HepG2 (cell line): ENCODE data around the gene FIBP. TPM values are rescaled to one million over a fixed set of nuclear protein-coding genes. Genes with fewer than 3 reads are reported as not detected.

Experiments
- BHLHE40 ChIP-seq: IDR thresholded peaks from 2 replicates; pipeline ENCODE4 v1.6.1; 2011; ENCODE audit warnings: low read length, improper control_type of control experiment
- BORCS8-MEF2B ChIP-seq: sonication (generic); formaldehyde crosslinking; IDR thresholded peaks from 2 replicates; pipeline ENCODE4 v1.8.0; 2022; ENCODE audit warnings: mild to moderate bottlenecking, missing genetic modification reagents
- IRF2 ChIP-seq: IDR thresholded peaks from 2 replicates; pipeline ENCODE4 v1.6.1; 2018; ENCODE audit warnings: missing genetic modification reagents, missing compliant biosample characterization
- ISL2 ChIP-seq: sonication (generic); formaldehyde crosslinking; IDR thresholded peaks from 2 replicates; pipeline ENCODE4 v1.5.0; 2020; ENCODE audit warnings: missing genetic modification reagents
- KAT8 ChIP-seq: IDR thresholded peaks from 2 replicates; pipeline ENCODE4 v1.6.1; 2016; ENCODE audit warnings: missing genetic modification reagents, missing compliant biosample characterization
- KDM3A ChIP-seq: IDR thresholded peaks from 2 replicates; pipeline ENCODE4 v1.6.1; 2018; ENCODE audit warnings: low read depth, missing compliant biosample characterization
- MAZ ChIP-seq, 2 experiments: sonication (generic) in 1 of 2; formaldehyde crosslinking in 1 of 2; IDR thresholded peaks; 2 replicates each; pipeline versions ENCODE4 v1.5.0 to v1.6.1; 2012 to 2020; ENCODE audit warnings: low read depth in 2 of 2, mild to moderate bottlenecking in 2 of 2, borderline replicate concordance in 1 of 2, improper control_type of control experiment in 1 of 2, low read length in 1 of 2, missing genetic modification reagents in 1 of 2, moderate library complexity in 1 of 2
- MED1 ChIP-seq: sonication (generic); formaldehyde crosslinking; IDR thresholded peaks from 2 replicates; pipeline ENCODE4 v1.4.0; 2020; ENCODE audit warnings: missing genetic modification reagents
- NFKB2 ChIP-seq: sonication (generic); formaldehyde crosslinking; IDR thresholded peaks from 2 replicates; pipeline ENCODE4 v1.4.0; 2020; ENCODE audit warnings: missing genetic modification reagents, borderline replicate concordance
- RBM39 ChIP-seq: fragments of 200-400 bp; formaldehyde crosslinking; IDR thresholded peaks from one replicate; pipeline ENCODE4 v1.6.1; 2018; ENCODE audit warnings: antibody characterized with exemption, mild to moderate bottlenecking, low read depth, low read length; ENCODE audit not compliant: poor library complexity, severe bottlenecking
- RFX1 ChIP-seq: fragments of 450-650 bp; IDR thresholded peaks from 2 replicates; pipeline ENCODE4 v1.6.1; 2017
- RFXAP ChIP-seq: sonication (generic); formaldehyde crosslinking; IDR thresholded peaks from 2 replicates; pipeline ENCODE4 v1.4.0; 2020; ENCODE audit warnings: missing genetic modification reagents, borderline replicate concordance
- SALL1 ChIP-seq: sonication (generic); formaldehyde crosslinking; IDR thresholded peaks from 2 replicates; pipeline ENCODE4 v1.8.0; 2022; ENCODE audit warnings: mild to moderate bottlenecking, missing genetic modification reagents
- SALL2 ChIP-seq: sonication (generic); formaldehyde crosslinking; IDR thresholded peaks from 2 replicates; pipeline ENCODE4 v1.8.1; 2023; ENCODE audit warnings: mild to moderate bottlenecking, missing genetic modification reagents, inconsistent platforms
- SMAD1 ChIP-seq: sonication (generic); formaldehyde crosslinking; IDR thresholded peaks from 2 replicates; pipeline ENCODE4 v1.4.0; 2020; ENCODE audit warnings: missing genetic modification reagents, low read depth, mild to moderate bottlenecking, borderline replicate concordance
- SMARCC2 ChIP-seq: fragments of 450-650 bp; IDR thresholded peaks from 2 replicates; pipeline ENCODE4 v1.6.1; 2017; ENCODE audit warnings: antibody characterized with exemption, mild to moderate bottlenecking
- SP1 ChIP-seq, 2 experiments: fragments of 450-650 bp in 1 of 2; sonication (generic) in 1 of 2; formaldehyde crosslinking in 1 of 2; IDR thresholded peaks; 2 replicates each; pipeline versions ENCODE4 v1.4.0 to v1.6.1; 2016 to 2020; ENCODE audit warnings: missing genetic modification reagents in 1 of 2
- TBX2 ChIP-seq: sonication (generic); formaldehyde crosslinking; IDR thresholded peaks from 2 replicates; pipeline ENCODE4 v1.5.0; 2020; ENCODE audit warnings: missing genetic modification reagents, mild to moderate bottlenecking, borderline replicate concordance
- TFDP1 ChIP-seq: IDR thresholded peaks from 2 replicates; pipeline ENCODE4 v1.6.1; 2016; ENCODE audit warnings: missing compliant biosample characterization, missing genetic modification reagents, borderline replicate concordance
- U2AF1 ChIP-seq: fragments of 200-400 bp; formaldehyde crosslinking; optimal IDR thresholded peaks from 2 replicates; pipeline ENCODE3; 2017; ENCODE audit warnings: mild to moderate bottlenecking, low read depth, low read length
- UBTF ChIP-seq: sonication (generic); formaldehyde crosslinking; IDR thresholded peaks from 2 replicates; pipeline ENCODE4 v1.4.0; 2020; ENCODE audit warnings: mild to moderate bottlenecking, missing genetic modification reagents
- YY1 ChIP-seq: IDR thresholded peaks from 2 replicates; pipeline ENCODE4 v1.6.1; 2011; ENCODE audit warnings: low read length, low read depth, moderate library complexity, mild to moderate bottlenecking; ENCODE audit not compliant: insufficient read depth, insufficient replicate concordance
- ZKSCAN1 ChIP-seq: fragments of 150-350 bp; IDR thresholded peaks from 2 replicates; pipeline ENCODE4 v1.6.1; 2014; ENCODE audit warnings: low read length
- ZMYM4 ChIP-seq: sonication (generic); formaldehyde crosslinking; IDR thresholded peaks from 2 replicates; pipeline ENCODE4 v1.8.1; 2023; ENCODE audit warnings: mild to moderate bottlenecking, missing genetic modification reagents
- ZNF264 ChIP-seq: sonication (generic); formaldehyde crosslinking; IDR thresholded peaks from 2 replicates; pipeline ENCODE4 v1.4.0; 2020; ENCODE audit warnings: missing genetic modification reagents
- ZNF501 ChIP-seq: sonication (generic); formaldehyde crosslinking; IDR thresholded peaks from 2 replicates; pipeline ENCODE4 v1.5.1; 2020; ENCODE audit warnings: mild to moderate bottlenecking, moderate library complexity, missing genetic modification reagents
- ZNF605 ChIP-seq: sonication (generic); formaldehyde crosslinking; IDR thresholded peaks from 2 replicates; pipeline ENCODE4 v1.8.0; 2022; ENCODE audit warnings: mild to moderate bottlenecking, missing genetic modification reagents
- ZNF619 ChIP-seq: sonication (generic); formaldehyde crosslinking; IDR thresholded peaks from 2 replicates; pipeline ENCODE4 v1.4.0; 2020; ENCODE audit warnings: mild to moderate bottlenecking, missing genetic modification reagents
- ZNF724P ChIP-seq: sonication (generic); formaldehyde crosslinking; IDR thresholded peaks from 2 replicates; pipeline ENCODE4 v1.8.0; 2022; ENCODE audit warnings: missing genetic modification reagents, borderline replicate concordance
- ZNF841 ChIP-seq: sonication (generic); formaldehyde crosslinking; IDR thresholded peaks from 2 replicates; pipeline ENCODE4 v1.8.1; 2023; ENCODE audit warnings: missing genetic modification reagents, borderline replicate concordance
- polyA plus RNA-seq, 8 experiments: library from polyadenylated mRNA; depleted of rRNA in 3 of 8; stranded (reverse) in 7 of 8; unstranded in 1 of 8; fragments of >200 nt; fragmentation: Illumina TruSeq in 4 of 8; extraction: Trizol in 4 of 8; gene quantifications; 2 replicates each; pipeline versions ENCODE4 v1.2.1 to v1.2.3, GENCODE V29; 2011 to 2016; ENCODE audit warnings: low read depth in 4 of 8, missing spikeins in 1 of 8, mixed read lengths in 1 of 8; ENCODE audit not compliant: insufficient read depth in 1 of 8
- total RNA-seq, 5 experiments: library from RNA; depleted of rRNA; stranded (reverse); fragments of >200 nt; fragmentation: Illumina TruSeq; extraction: Trizol; gene quantifications; 2 replicates each; pipeline ENCODE4 v1.2.3, GENCODE V29; 2016; ENCODE audit warnings: low read depth in 1 of 5

The FIBP gene
- total and polyA plus RNA-seq, 2 of the 13 experiments (the other 11 are each of a cell fraction or from before 2014, with no cell fraction given): 42.9 to 62.1 TPM

DNA sequence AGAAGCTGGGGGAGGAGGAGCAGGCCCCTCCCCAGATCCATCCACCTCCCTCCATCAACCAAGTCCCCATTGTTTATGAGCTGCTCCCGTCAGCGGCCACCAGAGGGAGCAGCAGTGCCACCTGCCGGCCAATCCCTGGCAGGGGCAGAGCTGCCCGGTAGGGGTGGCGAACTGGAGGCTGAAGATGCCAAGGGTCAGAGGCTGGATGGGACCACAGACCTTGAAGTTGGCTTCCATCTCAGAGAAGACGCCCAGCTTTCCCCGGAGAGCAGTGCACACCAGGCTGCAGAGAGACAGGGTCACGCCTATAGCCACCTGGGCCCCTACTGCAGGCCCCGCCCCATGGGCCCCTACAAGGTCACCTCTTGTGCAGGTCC is 3.6 kb downstream of the FIBP start (continued):
- TF ChIP-seq TBX2 (CRISPR knock-in tag): peak; percentile 28; the same call in 1 of the 2 replicates
- peak; percentile 61; the same call in 1 of the 2 replicates for TF ChIP-seq IRF2 (CRISPR knock-in tag)
- TF ChIP-seq SMAD1: 0 out of 2 replicates have a peak, but pooled peaks have one; percentile 58
- no peak for TF ChIP-seq ZNF264 (CRISPR knock-in tag)
- peak; percentile 74 for TF ChIP-seq SALL1 (CRISPR knock-in tag)
- peak; percentile 62 for TF ChIP-seq UBTF (CRISPR knock-in tag)
- no peak for TF ChIP-seq ZKSCAN1
- 0 out of 2 replicates have a peak, but pooled peaks have one; percentile 39 for TF ChIP-seq BHLHE40
- TF ChIP-seq ZMYM4 (CRISPR knock-in tag): peak; percentile 23; the same call in 1 of the 2 replicates
- TF ChIP-seq ZNF841 (CRISPR knock-in tag): no peak
- peak; percentile 28; the same call in 1 of the 2 replicates for TF ChIP-seq BORCS8-MEF2B
- peak; percentile 16; the same call in 1 of the 2 replicates for TF ChIP-seq ISL2 (CRISPR knock-in tag)
- TF ChIP-seq TFDP1 (CRISPR knock-in tag): peak; percentile 31; the same call in 1 of the 2 replicates
- peak; percentile 75; the same call in 1 of the 2 replicates for TF ChIP-seq NFKB2
- TF ChIP-seq MAZ (IDR thresholded peaks at IDR 0.05; ENCODE audit: borderline replicate concordance, low read depth, low read length): 0 out of 2 replicates have a peak, but pooled peaks have one; percentile 33
- TF ChIP-seq MAZ (CRISPR knock-in tag; IDR thresholded peaks at IDR 0.05; ENCODE audit: low read depth): peak; percentile 76
- TF ChIP-seq MED1 (CRISPR knock-in tag): peak; percentile 35; the same call in 1 of the 2 replicates
- peak; percentile 49 for TF ChIP-seq YY1
- TF ChIP-seq RFXAP: peak; percentile 41; the same call in 1 of the 2 replicates
- TF ChIP-seq KAT8 (CRISPR knock-in tag): peak; percentile 51; the same call in 1 of the 2 replicates
- TF ChIP-seq ZNF605 (CRISPR knock-in tag): no peak
- peak; percentile 37 for TF ChIP-seq RBM39
- TF ChIP-seq ZNF501 (CRISPR knock-in tag): peak; percentile 68; the same call in 1 of the 2 replicates
- TF ChIP-seq SMARCC2: no peak
- TF ChIP-seq ZNF619 (CRISPR knock-in tag): no peak
- peak; percentile 56; the same call in 1 of the 2 replicates for TF ChIP-seq SALL2
- TF ChIP-seq RFX1: no peak
- TF ChIP-seq U2AF1: peak; percentile 64
- 0 out of 2 replicates have a peak, but pooled peaks have one; percentile 46 for TF ChIP-seq ZNF724P (CRISPR knock-in tag)
- no peak for TF ChIP-seq SP1 (IDR thresholded peaks at IDR 0.05)
- TF ChIP-seq SP1 (CRISPR knock-in tag; IDR thresholded peaks at IDR 0.05): peak; percentile 73
- TF ChIP-seq KDM3A: peak; percentile 73; the same call in 1 of the 2 replicates
